ENCODE data around the gene IGSF3. TPM values are rescaled to one million over a fixed set of nuclear protein-coding genes. Genes with fewer than 3 reads are reported as not detected.

The IGSF3 gene
- 74.5 and 75.3 TPM in 2 replicates for polyA plus RNA-seq (2013)

GRCh38 chr1:116667575-116668105 lies at the start of gene IGSF3:
IGSF3 (minus strand) TSS chr1:116667733; CDS start chr1:116666326, 1,407 bp downstream.
- Histone ChIP-seq H4K8ac (ENCODE audit: low read depth, low read length) (peak within 1 kb of the TSS; percentile 81), H3K4me3 (ENCODE audit: low read depth, low read length) (peak within 1 kb of the TSS; percentile 74), H3K27ac (ENCODE audit: low read depth, low read length) (peak within 1 kb of the TSS; percentile 65), H3K27me3 (ENCODE audit: insufficient read depth, low read length) (no peaks in the 10 kb centered on the region), H3K4me2 (ENCODE audit: low read length) (peak within 1 kb of the TSS; percentile 76), H2BK120ac (ENCODE audit: insufficient read depth, low read length, poor library complexity) (peak within 1 kb of the TSS; percentile 90), H3K36me3 (ENCODE audit: control insufficient read depth in 1 of 2, insufficient read depth in 2 of 2, low read length in 2 of 2) (peaks cover 2 to 6% of the 10 kb centered on the region in 2 experiments), H3K79me1 (ENCODE audit: low read length) (peaks cover 11% of the 10 kb centered on the region), H3K9ac (ENCODE audit: low read length) (peak within 1 kb of the TSS; percentile 65), H4K91ac (ENCODE audit: low read depth, low read length) (peak within 1 kb of the TSS; percentile 86), H3K4ac (ENCODE audit: low read depth, low read length) (peak within 1 kb of the TSS; percentile 41), H2BK5ac (ENCODE audit: low read depth, low read length, poor library complexity) (peak within 1 kb of the TSS; percentile 87), H2BK12ac (ENCODE audit: low read length) (peak within 1 kb of the TSS; percentile 46), H3K18ac (ENCODE audit: low read length) (peak within 1 kb of the TSS; percentile 56), H3K4me1 (ENCODE audit: control insufficient read depth in 1 of 2, insufficient read depth in 2 of 2, low read length in 2 of 2) (peaks cover 20 to 21% of the 10 kb centered on the region in 2 experiments), H3K23ac (ENCODE audit: low read length) (no peak within 1 kb of the TSS), H3K9me3 (ENCODE audit: insufficient read depth, low read depth, low read length) (no peaks in the 10 kb centered on the region), H3K14ac (ENCODE audit: low read length) (peak within 1 kb of the TSS; percentile 86), H4K12ac (ENCODE audit: low read depth, low read length) (peak within 1 kb of the TSS; percentile 76), H2AK5ac (ENCODE audit: low read length) (peak within 1 kb of the TSS; percentile 88), H3K79me2 (ENCODE audit: control insufficient read depth, insufficient read depth, low read length, poor library complexity) (peaks cover 20% of the 10 kb centered on the region), H2AFZ (ENCODE audit: insufficient read depth, low read length, poor library complexity) (peak within 1 kb of the TSS; percentile 66)
- peak; percentile 89 to 91 for DNase-seq
- WGBS (ENCODE audit: extremely low coverage, insufficient coverage, insufficient read length): no CpG with 5 or more reads among the region's 58 CpGs

DNA sequence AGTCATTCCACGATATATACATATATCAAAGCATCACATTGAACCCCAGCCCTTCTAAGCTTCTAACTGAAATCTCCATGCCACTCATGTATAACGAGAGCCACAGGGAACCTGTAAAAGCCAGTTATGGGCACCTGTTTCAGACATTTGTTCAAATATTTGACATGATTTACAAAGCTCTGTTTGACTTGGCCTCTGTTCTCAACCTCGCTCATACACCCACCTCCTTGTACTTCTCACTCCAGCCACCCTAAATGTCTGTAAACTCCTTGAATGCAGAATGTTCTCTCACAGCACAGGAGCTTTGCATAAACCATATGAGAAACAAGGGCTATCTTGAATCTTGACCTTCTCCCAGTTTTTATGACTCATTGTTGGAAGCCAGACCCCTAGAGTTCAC lies 49.8 kb upstream of the IGSF3 start:
- no peak overlapping the region for H3K18ac ChIP-seq (ENCODE audit: low read length)
- WGBS (ENCODE audit: extremely low coverage, insufficient coverage, insufficient read length): no CpG with 5 or more reads among the region's 3 CpGs
- H3K14ac ChIP-seq (ENCODE audit: low read length): no peak overlapping the region
- DNase-seq: no peak
- no peak overlapping the region for H3K4me3 ChIP-seq (ENCODE audit: low read depth, low read length)
- no peak overlapping the region for H2AK5ac ChIP-seq (ENCODE audit: low read length)
- no peaks in the 10 kb centered on the region for H3K79me2 ChIP-seq (ENCODE audit: control insufficient read depth, insufficient read depth, low read length, poor library complexity)
- no peak overlapping the region for H2BK120ac ChIP-seq (ENCODE audit: insufficient read depth, low read length, poor library complexity)
- H3K4ac ChIP-seq (ENCODE audit: low read depth, low read length): no peak overlapping the region
- H3K27me3 ChIP-seq (ENCODE audit: insufficient read depth, low read length): no peaks in the 10 kb centered on the region
- no peaks in the 10 kb centered on the region for H3K36me3 ChIP-seq (ENCODE audit: control insufficient read depth in 1 of 2, insufficient read depth in 2 of 2, low read length in 2 of 2)
- H2BK12ac ChIP-seq (ENCODE audit: low read length): no peak overlapping the region
- peaks cover 6% of the 10 kb centered on the region in 2 experiments for H3K4me1 ChIP-seq (ENCODE audit: control insufficient read depth in 1 of 2, insufficient read depth in 2 of 2, low read length in 2 of 2)
- no peak overlapping the region for H3K9ac ChIP-seq (ENCODE audit: low read length)
- no peak overlapping the region for H4K12ac ChIP-seq (ENCODE audit: low read depth, low read length)
- no peak overlapping the region for H4K8ac ChIP-seq (ENCODE audit: low read depth, low read length)
- no peak overlapping the region for H3K23ac ChIP-seq (ENCODE audit: low read length)
- H4K91ac ChIP-seq (ENCODE audit: low read depth, low read length): no peak overlapping the region
- H2AFZ ChIP-seq (ENCODE audit: insufficient read depth, low read length, poor library complexity): no peak overlapping the region
- H3K27ac ChIP-seq (ENCODE audit: low read depth, low read length): no peak overlapping the region
- H3K9me3 ChIP-seq (ENCODE audit: insufficient read depth, low read depth, low read length): no peaks in the 10 kb centered on the region
- H2BK5ac ChIP-seq (ENCODE audit: low read depth, low read length, poor library complexity): no peak overlapping the region
- H3K79me1 ChIP-seq (ENCODE audit: low read length): no peaks in the 10 kb centered on the region
- H3K4me2 ChIP-seq (ENCODE audit: low read length): no peak overlapping the region

GRCh38 chr1:116716391-116716790 lies 48.9 kb upstream of the IGSF3 start:
- Histone ChIP-seq H3K79me2 (ENCODE audit: control insufficient read depth, insufficient read depth, low read length, poor library complexity) (no peaks in the 10 kb centered on the region), H2BK120ac (ENCODE audit: insufficient read depth, low read length, poor library complexity) (no peak overlapping the region), H3K36me3 (ENCODE audit: control insufficient read depth in 1 of 2, insufficient read depth in 2 of 2, low read length in 2 of 2) (no peaks in the 10 kb centered on the region), H4K12ac (ENCODE audit: low read depth, low read length) (no peak overlapping the region), H3K9me3 (ENCODE audit: insufficient read depth, low read depth, low read length) (no peaks in the 10 kb centered on the region), H3K4me1 (ENCODE audit: control insufficient read depth in 1 of 2, insufficient read depth in 2 of 2, low read length in 2 of 2) (peaks cover under 1% of the 10 kb centered on the region in 2 experiments), H2AFZ (ENCODE audit: insufficient read depth, low read length, poor library complexity) (no peak overlapping the region), H3K4me2 (ENCODE audit: low read length) (no peak overlapping the region), H2BK12ac (ENCODE audit: low read length) (no peak overlapping the region), H2AK5ac (ENCODE audit: low read length) (no peak overlapping the region), H3K27ac (ENCODE audit: low read depth, low read length) (no peak overlapping the region), H2BK5ac (ENCODE audit: low read depth, low read length, poor library complexity) (no peak overlapping the region), H3K9ac (ENCODE audit: low read length) (no peak overlapping the region), H3K23ac (ENCODE audit: low read length) (no peak overlapping the region), H3K4me3 (ENCODE audit: low read depth, low read length) (no peak overlapping the region), H3K79me1 (ENCODE audit: low read length) (no peaks in the 10 kb centered on the region), H3K14ac (ENCODE audit: low read length) (no peak overlapping the region), H4K8ac (ENCODE audit: low read depth, low read length) (no peak overlapping the region), H4K91ac (ENCODE audit: low read depth, low read length) (no peak overlapping the region), H3K18ac (ENCODE audit: low read length) (no peak overlapping the region), H3K4ac (ENCODE audit: low read depth, low read length) (no peak overlapping the region), H3K27me3 (ENCODE audit: insufficient read depth, low read length) (no peaks in the 10 kb centered on the region)
- no peak for DNase-seq
- WGBS (ENCODE audit: extremely low coverage, insufficient coverage, insufficient read length): no CpG with 5 or more reads among the region's 3 CpGs

DNA sequence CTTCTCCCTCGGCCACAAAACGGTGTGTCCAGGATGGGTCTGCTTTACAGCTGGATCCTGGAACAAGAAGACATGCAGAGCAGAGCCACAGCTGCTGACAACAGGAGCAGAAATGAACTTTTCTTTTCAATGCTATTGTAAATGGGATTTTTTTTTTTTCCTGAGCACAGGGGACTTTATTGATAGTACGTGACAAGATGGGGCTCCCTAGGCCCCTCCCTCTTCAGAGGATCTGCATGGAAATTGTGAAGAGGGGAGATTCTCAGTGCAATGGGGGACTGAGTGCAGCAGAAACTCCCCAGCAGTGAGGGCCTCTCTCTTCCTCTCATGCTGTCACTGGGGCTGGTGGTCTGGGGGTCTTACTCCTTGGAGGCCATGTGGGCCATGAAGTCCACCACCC lies 45.9 kb upstream of the IGSF3 start:
- Histone ChIP-seq H3K9me3 (ENCODE audit: insufficient read depth, low read depth, low read length) (no peaks in the 10 kb centered on the region), H4K8ac (ENCODE audit: low read depth, low read length) (no peak overlapping the region), H3K23ac (ENCODE audit: low read length) (no peak overlapping the region), H3K4me3 (ENCODE audit: low read depth, low read length) (no peak overlapping the region), H3K79me1 (ENCODE audit: low read length) (no peaks in the 10 kb centered on the region), H3K9ac (ENCODE audit: low read length) (no peak overlapping the region), H3K4me2 (ENCODE audit: low read length) (no peak overlapping the region), H2AK5ac (ENCODE audit: low read length) (no peak overlapping the region), H4K12ac (ENCODE audit: low read depth, low read length) (no peak overlapping the region), H4K91ac (ENCODE audit: low read depth, low read length) (no peak overlapping the region), H2AFZ (ENCODE audit: insufficient read depth, low read length, poor library complexity) (no peak overlapping the region), H2BK5ac (ENCODE audit: low read depth, low read length, poor library complexity) (no peak overlapping the region), H2BK12ac (ENCODE audit: low read length) (no peak overlapping the region), H3K4ac (ENCODE audit: low read depth, low read length) (no peak overlapping the region), H3K18ac (ENCODE audit: low read length) (no peak overlapping the region), H3K79me2 (ENCODE audit: control insufficient read depth, insufficient read depth, low read length, poor library complexity) (no peaks in the 10 kb centered on the region), H3K14ac (ENCODE audit: low read length) (no peak overlapping the region), H3K27ac (ENCODE audit: low read depth, low read length) (no peak overlapping the region), H3K4me1 (ENCODE audit: control insufficient read depth in 1 of 2, insufficient read depth in 2 of 2, low read length in 2 of 2) (peaks cover 6 to 11% of the 10 kb centered on the region in 2 experiments), H3K36me3 (ENCODE audit: control insufficient read depth in 1 of 2, insufficient read depth in 2 of 2, low read length in 2 of 2) (no peaks in the 10 kb centered on the region), H2BK120ac (ENCODE audit: insufficient read depth, low read length, poor library complexity) (no peak overlapping the region), H3K27me3 (ENCODE audit: insufficient read depth, low read length) (no peaks in the 10 kb centered on the region)
- WGBS (ENCODE audit: extremely low coverage, insufficient coverage, insufficient read length): no CpG with 5 or more reads among the region's 3 CpGs
- DNase-seq: no peak

All from trophoblast cell (in vitro differentiated cells and primary cell).